GM23248 (cell line): ENCODE measurements around the gene KLHL22. TPM values are rescaled to one million over a fixed set of nuclear protein-coding genes. Genes with fewer than 3 reads are reported as not detected.

ENCODE experiments used
- DNase-seq: peaks from one replicate; pipeline ENCODE4 v3.0.0-alpha.2; 2015
- H2AFZ ChIP-seq: fragments of 200-600 bp; sonication (generic); 2 replicates; pipeline ENCODE4 v1.6.1; 2016; ENCODE audit warnings: antibody characterized with exemption
- H3F3A ChIP-seq: fragments of 200-600 bp; sonication (generic); 2 replicates; pipeline ENCODE4 v1.6.1; 2016; ENCODE audit warnings: mild to moderate bottlenecking, antibody characterized with exemption, mixed run types; ENCODE audit not compliant: insufficient read depth
- H3K27ac ChIP-seq: fragments of 200-600 bp; sonication (generic); 2 replicates; pipeline ENCODE4 v1.5.1; 2016; ENCODE audit warnings: mild to moderate bottlenecking
- H3K27me3 ChIP-seq: fragments of 200-600 bp; sonication (generic); replicated peaks from 2 replicates; pipeline ENCODE4 v1.6.1; 2016; ENCODE audit warnings: mild to moderate bottlenecking; ENCODE audit not compliant: insufficient read depth
- H3K36me3 ChIP-seq: fragments of 200-600 bp; sonication (generic); 2 replicates; pipeline ENCODE4 v1.6.1; 2016; ENCODE audit warnings: low read depth, mild to moderate bottlenecking
- H3K4me1 ChIP-seq: fragments of 200-600 bp; sonication (generic); 2 replicates; pipeline ENCODE4 v1.6.1; 2016; ENCODE audit warnings: mild to moderate bottlenecking; ENCODE audit not compliant: insufficient read depth
- H3K4me2 ChIP-seq: fragments of 200-600 bp; sonication (generic); one replicate; pipeline ENCODE4 v1.6.1; 2016; ENCODE audit warnings: mild to moderate bottlenecking; ENCODE audit not compliant: unreplicated experiment
- H3K4me3 ChIP-seq: fragments of 200-600 bp; sonication (generic); 2 replicates; pipeline ENCODE4 v1.5.1; 2016; ENCODE audit warnings: mild to moderate bottlenecking
- H3K79me2 ChIP-seq: fragments of 200-600 bp; sonication (generic); 2 replicates; pipeline ENCODE4 v1.6.1; 2016; ENCODE audit warnings: mild to moderate bottlenecking; ENCODE audit not compliant: insufficient read depth
- H3K9ac ChIP-seq: fragments of 200-600 bp; sonication (generic); 2 replicates; pipeline ENCODE4 v1.6.1; 2016; ENCODE audit warnings: mild to moderate bottlenecking
- H3K9me2 ChIP-seq: fragments of 200-600 bp; sonication (generic); 2 replicates; pipeline ENCODE4 v1.6.1; 2016; ENCODE audit warnings: mixed run types, mild to moderate bottlenecking, moderate library complexity; ENCODE audit not compliant: insufficient read depth
- H3K9me3 ChIP-seq: fragments of 200-600 bp; sonication (generic); one replicate; pipeline ENCODE4 v1.6.1; 2017; ENCODE audit warnings: low read depth
- H4K20me1 ChIP-seq: fragments of 200-600 bp; sonication (generic); 2 replicates; pipeline ENCODE4 v1.6.0; 2016; ENCODE audit not compliant: insufficient read depth
- EZH2 ChIP-seq: fragments of 200-600 bp; sonication (generic); IDR thresholded peaks from 2 replicates; pipeline ENCODE4 v1.6.1; 2018; ENCODE audit warnings: antibody characterized with exemption, mild to moderate bottlenecking; ENCODE audit not compliant: insufficient read depth, poor library complexity, severe bottlenecking
- EZH2phosphoT487 ChIP-seq: fragments of 200-600 bp; sonication (generic); IDR thresholded peaks from 2 replicates; pipeline ENCODE4 v1.6.1; 2018; ENCODE audit warnings: antibody characterized with exemption, moderate library complexity, mild to moderate bottlenecking, low read depth; ENCODE audit not compliant: insufficient read depth
- whole genome bisulfite sequencing, 2 experiments: methylation state at CpG; one replicate each; pipeline ENCODE4 v1.1.6; 2015 to 2017; ENCODE audit warnings: low lambda C conversion rate in 2 of 2, low coverage in 1 of 2; ENCODE audit errors: missing lambda C conversion rate in 2 of 2; 5-methylcytosine and 5-hydroxymethylcytosine counted together
- in situ Hi-C: fragments of 300-500 bp; cut with MboI; formaldehyde crosslinking; loops from 2 replicates; pipeline ENCODE4 v1.15.0; 2020
- polyA plus RNA-seq: library from polyadenylated mRNA; unstranded; fragments of >200 nt; fragmentation: Nextera tagmentation; extraction: Ambion mirVana; gene quantifications from 2 replicates; pipeline ENCODE4 v1.2.1, GENCODE V29; 2016
- total RNA-seq: library from RNA; depleted of rRNA; stranded (reverse); fragments of >200 nt; shearing (Covaris generic); gene quantifications from 2 replicates; pipeline ENCODE4 v1.2.3, GENCODE V29; 2014

Gene KLHL22
- total and polyA plus RNA-seq, 2 experiments from 2014 or later = 19.0 to 41.3 TPM

GRCh38 chr22:20450551-20450906 is 45.1 kb downstream of the KLHL22 start:
- H3K79me2 ChIP-seq = no peaks in the 10 kb centered on the region
- 94 to 100% methylated on average over 1 of the region's 1 CpG for WGBS, 2 experiments
- no peak for TF ChIP-seq EZH2phosphoT487
- TF ChIP-seq EZH2 = no peak

GRCh38 chr22:20449819-20450550 is 45.6 kb downstream of the KLHL22 start:
- in situ Hi-C loops = no loop called here
- no peak overlapping the region for H2AFZ ChIP-seq
- TF ChIP-seq EZH2phosphoT487 (no peak), EZH2 (no peak)
- no peaks in the 10 kb centered on the region for H3K36me3 ChIP-seq
- no peaks in the 10 kb centered on the region for H3F3A ChIP-seq
- no peaks in the 10 kb centered on the region for H3K9me3 ChIP-seq
- no peaks in the 10 kb centered on the region for H3K79me2 ChIP-seq
- 94 to 98% methylated on average over 18 to 19 of the region's 19 CpGs for WGBS, 2 experiments
- no peaks in the 10 kb centered on the region for H3K27me3 ChIP-seq
- no peaks in the 10 kb centered on the region for H3K9me2 ChIP-seq
- H3K4me1 ChIP-seq = 0 out of 2 replicates have a peak, but pooled peaks cover 3% of the 10 kb centered on the region
- DNase-seq = no peak
- H3K4me2 ChIP-seq = no peak overlapping the region
- no peak overlapping the region for H3K4me3 ChIP-seq
- H3K9ac ChIP-seq = no peak overlapping the region
- H4K20me1 ChIP-seq = no peaks in the 10 kb centered on the region
- no peak overlapping the region for H3K27ac ChIP-seq

More at GRCh38 chr22:20450551-20450906, 45.1 kb downstream of the KLHL22 start:
- in situ Hi-C loops = no loop called here
- no peak overlapping the region for H3K4me3 ChIP-seq
- no peaks in the 10 kb centered on the region for H3K9me3 ChIP-seq
- H3K4me2 ChIP-seq = no peak overlapping the region
- H3F3A ChIP-seq = no peaks in the 10 kb centered on the region
- H2AFZ ChIP-seq = no peak overlapping the region
- H3K27ac ChIP-seq = no peak overlapping the region
- no peaks in the 10 kb centered on the region for H4K20me1 ChIP-seq
- no peak for DNase-seq
- no peaks in the 10 kb centered on the region for H3K9me2 ChIP-seq
- H3K27me3 ChIP-seq = no peaks in the 10 kb centered on the region
- no peaks in the 10 kb centered on the region for H3K36me3 ChIP-seq
- 0 out of 2 replicates have a peak, but pooled peaks cover 3% of the 10 kb centered on the region for H3K4me1 ChIP-seq
- no peak overlapping the region for H3K9ac ChIP-seq

GRCh38 chr22:20448630-20449029 is 47.0 kb downstream of the KLHL22 start:
- WGBS, 2 experiments = 81% methylated on average over 5 of the region's 5 CpGs
- Histone ChIP-seq H3K79me2 (no peaks in the 10 kb centered on the region), H3K4me1 (0 out of 2 replicates have a peak, but pooled peaks cover 3% of the 10 kb centered on the region), H3K27ac (no peak overlapping the region), H3K9me2 (no peaks in the 10 kb centered on the region), H3K4me3 (no peak overlapping the region), H3K36me3 (no peaks in the 10 kb centered on the region), H3F3A (no peaks in the 10 kb centered on the region), H2AFZ (no peak overlapping the region), H4K20me1 (no peaks in the 10 kb centered on the region), H3K9me3 (no peaks in the 10 kb centered on the region), H3K4me2 (no peak overlapping the region), H3K9ac (no peak overlapping the region), H3K27me3 (no peaks in the 10 kb centered on the region)
- in situ Hi-C loops = no loop called here
- TF ChIP-seq EZH2 = no peak
- no peak for TF ChIP-seq EZH2phosphoT487
- DNase-seq = no peak

- no peak for TF ChIP-seq EZH2phosphoT487
- TF ChIP-seq EZH2 = no peak
- Histone ChIP-seq H3K4me2 (no peak overlapping the region), H3K36me3 (no peaks in the 10 kb centered on the region), H3K4me1 (0 out of 2 replicates have a peak, but pooled peaks cover 3% of the 10 kb centered on the region), H3F3A (no peaks in the 10 kb centered on the region), H3K27ac (no peak overlapping the region), H4K20me1 (no peaks in the 10 kb centered on the region), H3K9ac (no peak overlapping the region), H2AFZ (no peak overlapping the region), H3K9me3 (no peaks in the 10 kb centered on the region), H3K27me3 (no peaks in the 10 kb centered on the region), H3K79me2 (no peaks in the 10 kb centered on the region), H3K9me2 (no peaks in the 10 kb centered on the region), H3K4me3 (no peak overlapping the region)
- in situ Hi-C loops = no loop called here
- no peak for DNase-seq
- 91 to 95% methylated on average over 21 of the region's 21 CpGs for WGBS, 2 experiments
Measured at GRCh38 chr22:20446383-20446970, 49.1 kb downstream of the KLHL22 start.
